NB4 (cell line): ENCODE results near the gene KIF13A.

Experiments
- MYC ChIP-seq: IDR thresholded peaks from 2 replicates; pipeline ENCODE4 v1.6.1; 2011; ENCODE audit warnings: low read depth, low read length
- POLR2A ChIP-seq: IDR thresholded peaks from 2 replicates; pipeline ENCODE4 v1.6.1; 2011; ENCODE audit warnings: mild to moderate bottlenecking; ENCODE audit not compliant: insufficient read length; ENCODE audit errors: extremely low read depth
- TF ChIP-seq, protein P1 (sequence below): IDR thresholded peaks from one replicate; pipeline ENCODE4 v1.5.1; 2012; ENCODE audit warnings: low read depth, low read length
- TF ChIP-seq, protein P2 (sequence below): IDR thresholded peaks from 2 replicates; pipeline ENCODE4 v1.6.1; 2011; ENCODE audit warnings: low read depth, low read length

DNA sequence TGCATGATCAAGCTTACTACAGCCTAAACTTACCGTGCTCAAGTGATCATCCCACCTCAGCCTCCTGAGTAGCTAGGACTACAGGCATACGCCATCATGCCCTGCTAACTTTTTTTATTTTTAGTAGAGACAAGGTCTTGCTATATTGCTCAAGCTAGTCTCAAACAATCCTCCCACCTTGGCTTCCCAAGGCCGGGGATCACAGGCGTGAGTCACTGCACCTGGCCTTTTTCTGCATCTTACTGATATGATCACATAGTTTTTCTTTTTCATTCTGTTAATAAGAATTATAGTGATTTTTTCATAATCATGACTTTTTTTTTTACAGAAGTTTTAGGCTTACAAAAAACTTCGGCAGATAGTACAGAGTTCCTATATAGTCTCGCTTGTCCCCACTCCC is 93.2 kb downstream of the KIF13A start:
- TF ChIP-seq, protein P1, sequence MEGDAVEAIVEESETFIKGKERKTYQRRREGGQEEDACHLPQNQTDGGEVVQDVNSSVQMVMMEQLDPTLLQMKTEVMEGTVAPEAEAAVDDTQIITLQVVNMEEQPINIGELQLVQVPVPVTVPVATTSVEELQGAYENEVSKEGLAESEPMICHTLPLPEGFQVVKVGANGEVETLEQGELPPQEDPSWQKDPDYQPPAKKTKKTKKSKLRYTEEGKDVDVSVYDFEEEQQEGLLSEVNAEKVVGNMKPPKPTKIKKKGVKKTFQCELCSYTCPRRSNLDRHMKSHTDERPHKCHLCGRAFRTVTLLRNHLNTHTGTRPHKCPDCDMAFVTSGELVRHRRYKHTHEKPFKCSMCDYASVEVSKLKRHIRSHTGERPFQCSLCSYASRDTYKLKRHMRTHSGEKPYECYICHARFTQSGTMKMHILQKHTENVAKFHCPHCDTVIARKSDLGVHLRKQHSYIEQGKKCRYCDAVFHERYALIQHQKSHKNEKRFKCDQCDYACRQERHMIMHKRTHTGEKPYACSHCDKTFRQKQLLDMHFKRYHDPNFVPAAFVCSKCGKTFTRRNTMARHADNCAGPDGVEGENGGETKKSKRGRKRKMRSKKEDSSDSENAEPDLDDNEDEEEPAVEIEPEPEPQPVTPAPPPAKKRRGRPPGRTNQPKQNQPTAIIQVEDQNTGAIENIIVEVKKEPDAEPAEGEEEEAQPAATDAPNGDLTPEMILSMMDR, result no peak
- TF ChIP-seq POLR2A (no peak), MYC (no peak)
- TF ChIP-seq, protein P2, sequence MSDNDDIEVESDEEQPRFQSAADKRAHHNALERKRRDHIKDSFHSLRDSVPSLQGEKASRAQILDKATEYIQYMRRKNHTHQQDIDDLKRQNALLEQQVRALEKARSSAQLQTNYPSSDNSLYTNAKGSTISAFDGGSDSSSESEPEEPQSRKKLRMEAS, result no peak
